ENCODE measurements around the gene GET3. TPM values are rescaled to one million over a fixed set of nuclear protein-coding genes. Genes with fewer than 3 reads are reported as not detected.

Gene GET3
- total RNA-seq, 3 donors from 2014 or later, result 50.8 to 64.6 (median 62.6) TPM

DNA sequence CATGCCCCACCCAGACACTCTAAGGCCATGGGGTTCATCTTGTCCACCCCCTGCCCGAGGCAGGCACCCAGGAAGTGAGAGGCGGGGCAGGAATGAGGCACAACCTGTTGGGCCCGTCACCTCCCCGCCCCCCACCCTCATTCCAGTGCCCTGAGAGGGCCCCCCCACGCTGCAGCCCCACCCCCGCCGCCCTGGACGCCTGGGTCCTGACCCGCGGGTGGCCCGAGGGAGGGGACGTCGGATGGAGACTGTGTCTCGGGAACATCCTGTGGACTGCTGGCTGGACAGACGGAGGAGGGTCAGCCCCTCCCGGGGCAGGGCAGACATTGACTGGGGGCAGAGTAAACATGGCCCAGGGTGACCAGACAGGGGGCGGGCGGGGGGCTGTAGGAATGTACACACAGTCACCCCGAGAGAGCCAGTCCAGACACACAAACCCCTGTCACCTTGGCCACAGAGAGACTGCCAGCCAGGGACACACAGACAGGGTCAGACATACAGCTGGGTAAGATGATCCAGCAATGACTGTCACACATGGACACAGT is 46.6 kb downstream of the GET3 start:
- intact Hi-C loops (cut with DNase I; ENCODE audit: low total_unique reads), result no loop called here
- Histone ChIP-seq H3K27me3 (no peaks in the 10 kb centered on the region), H3K4me1 (peaks cover 16 to 39% of the 10 kb centered on the region in 2 donors), H3K4me3 (peak overlapping the region; percentile 45 to 65 (median 61)), H3K36me3 (no peaks in the 10 kb centered on the region), H3K9me3 (no peaks in the 10 kb centered on the region), H3K27ac (peak overlapping the region; percentile 98 to 100)
- TF ChIP-seq, protein P1, sequence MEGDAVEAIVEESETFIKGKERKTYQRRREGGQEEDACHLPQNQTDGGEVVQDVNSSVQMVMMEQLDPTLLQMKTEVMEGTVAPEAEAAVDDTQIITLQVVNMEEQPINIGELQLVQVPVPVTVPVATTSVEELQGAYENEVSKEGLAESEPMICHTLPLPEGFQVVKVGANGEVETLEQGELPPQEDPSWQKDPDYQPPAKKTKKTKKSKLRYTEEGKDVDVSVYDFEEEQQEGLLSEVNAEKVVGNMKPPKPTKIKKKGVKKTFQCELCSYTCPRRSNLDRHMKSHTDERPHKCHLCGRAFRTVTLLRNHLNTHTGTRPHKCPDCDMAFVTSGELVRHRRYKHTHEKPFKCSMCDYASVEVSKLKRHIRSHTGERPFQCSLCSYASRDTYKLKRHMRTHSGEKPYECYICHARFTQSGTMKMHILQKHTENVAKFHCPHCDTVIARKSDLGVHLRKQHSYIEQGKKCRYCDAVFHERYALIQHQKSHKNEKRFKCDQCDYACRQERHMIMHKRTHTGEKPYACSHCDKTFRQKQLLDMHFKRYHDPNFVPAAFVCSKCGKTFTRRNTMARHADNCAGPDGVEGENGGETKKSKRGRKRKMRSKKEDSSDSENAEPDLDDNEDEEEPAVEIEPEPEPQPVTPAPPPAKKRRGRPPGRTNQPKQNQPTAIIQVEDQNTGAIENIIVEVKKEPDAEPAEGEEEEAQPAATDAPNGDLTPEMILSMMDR (IDR thresholded peaks at IDR 0.05), result no peak
- TF ChIP-seq POLR2A (IDR thresholded peaks at IDR 0.05), result no peak
- no peak for TF ChIP-seq POLR2AphosphoS5 (IDR thresholded peaks at IDR 0.05)
- peak in 1 of 2 donors; percentile 69 for DNase-seq (ENCODE audit: low spot score in 2 of 2)

DNA sequence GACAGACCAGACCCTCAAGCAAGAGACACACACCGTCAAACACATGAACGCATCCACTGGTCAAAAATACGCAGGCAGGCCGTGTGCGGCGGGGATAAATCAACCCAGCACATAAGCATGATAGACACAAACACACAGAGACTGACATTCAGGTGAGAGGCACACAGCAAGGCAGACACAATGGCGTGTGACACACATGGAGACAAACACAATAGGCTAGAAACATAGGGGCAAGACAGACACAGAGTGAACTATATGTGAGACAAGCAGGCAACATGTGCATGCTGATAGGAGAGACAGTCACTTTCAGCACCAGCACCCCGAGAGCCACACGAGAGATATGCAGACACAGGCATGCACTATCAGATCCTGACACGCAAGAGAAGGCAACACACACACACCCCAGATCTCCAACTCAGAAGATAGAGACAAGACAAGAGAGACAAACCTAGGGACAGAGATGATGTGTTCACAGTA is 47.1 kb downstream of the GET3 start:
- Histone ChIP-seq H3K9me3 (no peaks in the 10 kb centered on the region), H3K4me1 (peaks cover 14 to 44% of the 10 kb centered on the region in 2 donors), H3K27ac (peak overlapping the region; percentile 98 to 100), H3K27me3 (no peaks in the 10 kb centered on the region), H3K36me3 (no peaks in the 10 kb centered on the region), H3K4me3 (peak overlapping the region in 1 of 3 donors; percentile 65)
- no peak for DNase-seq (ENCODE audit: low spot score in 2 of 2)
- TF ChIP-seq, protein P1 (IDR thresholded peaks at IDR 0.05), result no peak
- no peak for TF ChIP-seq POLR2A (IDR thresholded peaks at IDR 0.05)
- peak in 1 of 3 donors; percentile 7 for TF ChIP-seq POLR2AphosphoS5 (IDR thresholded peaks at IDR 0.05)
- intact Hi-C loops (cut with DNase I; ENCODE audit: low total_unique reads), result no loop called here

DNA sequence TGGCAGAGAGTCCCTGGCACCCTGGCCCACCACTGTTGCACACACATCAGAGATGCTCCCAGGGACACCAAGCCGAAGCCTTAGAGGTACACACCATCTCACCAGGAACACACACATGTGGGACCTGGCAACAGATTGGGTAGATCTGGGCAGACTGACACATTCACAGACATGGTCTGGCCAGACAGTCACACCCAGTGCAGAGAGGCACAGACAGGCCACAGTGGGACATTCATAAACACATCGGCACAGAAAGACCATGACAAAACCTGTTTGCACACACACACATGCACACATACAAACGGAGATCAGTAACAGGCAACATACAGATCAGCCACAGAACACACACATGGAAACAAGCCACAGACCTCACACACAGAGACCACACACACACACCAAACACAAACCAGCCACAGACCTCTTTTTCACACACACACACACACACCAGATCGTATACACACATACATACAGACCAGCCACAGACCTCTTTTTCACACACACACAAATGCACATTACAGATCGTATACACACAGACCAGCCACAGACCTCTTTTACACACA is 47.7 kb downstream of the GET3 start:
- peaks cover 18 to 44% of the 10 kb centered on the region in 2 donors for H3K4me1 ChIP-seq
- TF ChIP-seq POLR2AphosphoS5 (IDR thresholded peaks at IDR 0.05), result peak in 1 of 3 donors; percentile 1
- TF ChIP-seq, protein P1 (IDR thresholded peaks at IDR 0.05), result no peak
- intact Hi-C loops (cut with DNase I; ENCODE audit: low total_unique reads), result no loop called here
- H3K36me3 ChIP-seq, result no peaks in the 10 kb centered on the region
- peak overlapping the region; percentile 98 to 100 for H3K27ac ChIP-seq
- H3K9me3 ChIP-seq, result no peaks in the 10 kb centered on the region
- DNase-seq (ENCODE audit: low spot score in 2 of 2), result no peak
- H3K27me3 ChIP-seq, result no peaks in the 10 kb centered on the region
- no peak overlapping the region for H3K4me3 ChIP-seq

DNA sequence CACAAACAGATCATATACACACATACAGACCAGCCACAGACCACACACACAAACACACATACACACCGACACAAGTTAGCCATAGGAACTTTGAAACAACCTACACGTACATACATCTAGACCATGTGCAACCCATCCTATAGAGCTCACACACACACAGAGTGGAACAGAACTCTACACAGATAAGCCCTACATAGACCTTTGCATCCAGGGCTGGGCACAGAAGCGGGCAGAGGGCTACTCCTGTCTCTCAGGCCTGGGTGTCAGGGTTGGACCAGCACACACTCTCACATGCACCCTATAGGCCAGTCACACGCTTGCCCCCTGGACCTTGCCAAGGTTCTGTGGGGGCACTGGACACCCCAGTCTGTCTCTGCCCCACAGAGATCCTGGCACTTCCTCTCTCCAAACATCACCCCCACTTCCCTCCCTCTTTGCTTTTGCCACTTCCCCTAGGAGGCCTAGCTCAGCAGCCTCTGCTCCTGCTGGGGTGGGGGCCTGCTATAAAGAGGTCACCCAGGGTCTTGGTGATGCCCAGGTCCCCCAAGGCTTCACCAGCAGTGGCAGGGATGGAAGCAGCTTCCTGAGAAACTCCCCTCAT is 48.2 kb downstream of the GET3 start:
- intact Hi-C loops (cut with DNase I; ENCODE audit: low total_unique reads), result no loop called here
- TF ChIP-seq POLR2A (IDR thresholded peaks at IDR 0.05) (no peak), POLR2AphosphoS5 (IDR thresholded peaks at IDR 0.05) (no peak)
- TF ChIP-seq, protein P1 (IDR thresholded peaks at IDR 0.05), result no peak
- H3K27me3 ChIP-seq, result no peaks in the 10 kb centered on the region
- H3K27ac ChIP-seq, result peak overlapping the region; percentile 98 to 100
- H3K9me3 ChIP-seq, result no peaks in the 10 kb centered on the region
- peaks cover 18 to 44% of the 10 kb centered on the region in 2 donors for H3K4me1 ChIP-seq
- H3K36me3 ChIP-seq, result no peaks in the 10 kb centered on the region
- no peak for DNase-seq (ENCODE audit: low spot score in 2 of 2)
- H3K4me3 ChIP-seq, result no peak overlapping the region
